HepG2 (cell line): ENCODE measurements around the gene TCEANC. TPM values are rescaled to one million over a fixed set of nuclear protein-coding genes. Genes with fewer than 3 reads are reported as not detected.
A peak's percentile ranks its signal among the peaks of the same experiment; 100 is the strongest.

Source experiments
- ASH2L ChIP-seq: fragments of 300-600, 200-600 bp; sonication (generic); IDR thresholded peaks from 2 replicates; pipeline ENCODE4 v1.7.0; 2017; ENCODE audit warnings: low read depth, mild to moderate bottlenecking, moderate library complexity, mixed read lengths, low read length; ENCODE audit not compliant: insufficient read length
- DMAP1 ChIP-seq: IDR thresholded peaks from 2 replicates; pipeline ENCODE4 v1.6.1; 2016
- HCFC1 ChIP-seq: fragments of 150-350 bp; IDR thresholded peaks from 2 replicates; pipeline ENCODE4 v1.6.1; 2014; ENCODE audit warnings: low read depth, low read length
- KDM4B ChIP-seq: sonication (generic); formaldehyde crosslinking; IDR thresholded peaks from 2 replicates; pipeline ENCODE4 v1.4.0; 2020; ENCODE audit warnings: missing genetic modification reagents
- MLLT10 ChIP-seq: sonication (generic); formaldehyde crosslinking; IDR thresholded peaks from 2 replicates; pipeline ENCODE4 v1.4.0; 2020; ENCODE audit warnings: missing genetic modification reagents
- MXD4 ChIP-seq: IDR thresholded peaks from 2 replicates; pipeline ENCODE4 v1.6.1; 2016; ENCODE audit warnings: mild to moderate bottlenecking, missing biosample characterization, missing genetic modification reagents
- NR2F6 ChIP-seq, 2 experiments: IDR thresholded peaks; 2 replicates each; pipeline ENCODE4 v1.6.1; 2016; ENCODE audit warnings: antibody characterized with exemption in 1 of 2, mild to moderate bottlenecking in 1 of 2
- ZBED4 ChIP-seq: sonication (generic); formaldehyde crosslinking; IDR thresholded peaks from 2 replicates; pipeline ENCODE4 v1.4.0; 2020; ENCODE audit warnings: missing genetic modification reagents, borderline replicate concordance
- ZNF24 ChIP-seq: fragments of 450-650 bp; IDR thresholded peaks from 2 replicates; pipeline ENCODE4 v1.6.1; 2017; ENCODE audit warnings: antibody characterized with exemption, mild to moderate bottlenecking
- ZNF33A ChIP-seq: sonication (generic); formaldehyde crosslinking; IDR thresholded peaks from 2 replicates; pipeline ENCODE4 v1.5.1; 2020; ENCODE audit warnings: missing genetic modification reagents, mild to moderate bottlenecking, moderate library complexity, borderline replicate concordance
- polyA plus RNA-seq, 8 experiments: library from polyadenylated mRNA; depleted of rRNA in 3 of 8; stranded (reverse) in 7 of 8; unstranded in 1 of 8; fragments of >200 nt; fragmentation: Illumina TruSeq in 4 of 8; extraction: Trizol in 4 of 8; gene quantifications; 2 replicates each; pipeline versions ENCODE4 v1.2.1 to v1.2.3, GENCODE V29; 2011 to 2016; ENCODE audit warnings: low read depth in 4 of 8, missing spikeins in 1 of 8, mixed read lengths in 1 of 8; ENCODE audit not compliant: insufficient read depth in 1 of 8
- total RNA-seq, 5 experiments: library from RNA; depleted of rRNA; stranded (reverse); fragments of >200 nt; fragmentation: Illumina TruSeq; extraction: Trizol; gene quantifications; 2 replicates each; pipeline ENCODE4 v1.2.3, GENCODE V29; 2016; ENCODE audit warnings: low read depth in 1 of 5
- TF ChIP-seq, protein P1 (sequence below): sonication (generic); formaldehyde crosslinking; IDR thresholded peaks from 2 replicates; pipeline ENCODE4 v1.4.0; 2020; ENCODE audit warnings: missing genetic modification reagents, borderline replicate concordance
- TF ChIP-seq, protein P2 (sequence below): sonication (generic); formaldehyde crosslinking; IDR thresholded peaks from 2 replicates; pipeline ENCODE4 v1.4.0; 2020; ENCODE audit warnings: low read depth, mild to moderate bottlenecking, missing genetic modification reagents
- TF ChIP-seq, protein P3 (sequence below): sonication (generic); formaldehyde crosslinking; IDR thresholded peaks from 2 replicates; pipeline ENCODE4 v1.4.0; 2020; ENCODE audit warnings: mild to moderate bottlenecking, missing genetic modification reagents

Gene TCEANC
- total and polyA plus RNA-seq, 2 of the 13 experiments (the other 11 are each of a cell fraction or from before 2014, with no cell fraction given): 0.51 to 0.97 TPM

- TF ChIP-seq ZBED4 (CRISPR knock-in tag): no peak
- no peak for TF ChIP-seq MLLT10 (CRISPR knock-in tag)
- TF ChIP-seq NR2F6 (IDR thresholded peaks at IDR 0.05): no peak
- TF ChIP-seq NR2F6 (CRISPR knock-in tag; IDR thresholded peaks at IDR 0.05): 0 out of 2 replicates have a peak, but pooled peaks have one; percentile 23
- no peak for TF ChIP-seq KDM4B (CRISPR knock-in tag)
- peak; percentile 58; the same call in 1 of the 2 replicates for TF ChIP-seq DMAP1
- TF ChIP-seq, protein P1, sequence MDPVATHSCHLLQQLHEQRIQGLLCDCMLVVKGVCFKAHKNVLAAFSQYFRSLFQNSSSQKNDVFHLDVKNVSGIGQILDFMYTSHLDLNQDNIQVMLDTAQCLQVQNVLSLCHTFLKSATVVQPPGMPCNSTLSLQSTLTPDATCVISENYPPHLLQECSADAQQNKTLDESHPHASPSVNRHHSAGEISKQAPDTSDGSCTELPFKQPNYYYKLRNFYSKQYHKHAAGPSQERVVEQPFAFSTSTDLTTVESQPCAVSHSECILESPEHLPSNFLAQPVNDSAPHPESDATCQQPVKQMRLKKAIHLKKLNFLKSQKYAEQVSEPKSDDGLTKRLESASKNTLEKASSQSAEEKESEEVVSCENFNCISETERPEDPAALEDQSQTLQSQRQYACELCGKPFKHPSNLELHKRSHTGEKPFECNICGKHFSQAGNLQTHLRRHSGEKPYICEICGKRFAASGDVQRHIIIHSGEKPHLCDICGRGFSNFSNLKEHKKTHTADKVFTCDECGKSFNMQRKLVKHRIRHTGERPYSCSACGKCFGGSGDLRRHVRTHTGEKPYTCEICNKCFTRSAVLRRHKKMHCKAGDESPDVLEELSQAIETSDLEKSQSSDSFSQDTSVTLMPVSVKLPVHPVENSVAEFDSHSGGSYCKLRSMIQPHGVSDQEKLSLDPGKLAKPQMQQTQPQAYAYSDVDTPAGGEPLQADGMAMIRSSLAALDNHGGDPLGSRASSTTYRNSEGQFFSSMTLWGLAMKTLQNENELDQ (CRISPR knock-in tag): no peak
- TF ChIP-seq ZNF33A (CRISPR knock-in tag): no peak
- TF ChIP-seq, protein P2, sequence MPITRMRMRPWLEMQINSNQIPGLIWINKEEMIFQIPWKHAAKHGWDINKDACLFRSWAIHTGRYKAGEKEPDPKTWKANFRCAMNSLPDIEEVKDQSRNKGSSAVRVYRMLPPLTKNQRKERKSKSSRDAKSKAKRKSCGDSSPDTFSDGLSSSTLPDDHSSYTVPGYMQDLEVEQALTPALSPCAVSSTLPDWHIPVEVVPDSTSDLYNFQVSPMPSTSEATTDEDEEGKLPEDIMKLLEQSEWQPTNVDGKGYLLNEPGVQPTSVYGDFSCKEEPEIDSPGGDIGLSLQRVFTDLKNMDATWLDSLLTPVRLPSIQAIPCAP (CRISPR knock-in tag): no peak
- no peak for TF ChIP-seq MXD4 (CRISPR knock-in tag)
- no peak for TF ChIP-seq HCFC1
- TF ChIP-seq ASH2L: peak; percentile 23
- TF ChIP-seq ZNF24: no peak
- TF ChIP-seq, protein P3, sequence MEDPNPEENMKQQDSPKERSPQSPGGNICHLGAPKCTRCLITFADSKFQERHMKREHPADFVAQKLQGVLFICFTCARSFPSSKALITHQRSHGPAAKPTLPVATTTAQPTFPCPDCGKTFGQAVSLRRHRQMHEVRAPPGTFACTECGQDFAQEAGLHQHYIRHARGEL: no peak
These were observed at the start of gene TCEANC (continued) for GRCh38 chrX:13652850-13653693.
